ENCODE measurements around the gene PIP5K1A. TPM values are rescaled to one million over a fixed set of nuclear protein-coding genes. Genes with fewer than 3 reads are reported as not detected.
"Not testable (repeated sequence)": the region's sequence is repeated elsewhere in the genome, so short reads cannot be mapped to it uniquely, and the experiment has no call there.

The PIP5K1A gene
- total and polyA plus RNA-seq, 4 donors: 21.7 to 120 (median 37.5) TPM

GRCh38 chr1:151184211-151184610 lies 14.1 kb upstream of the PIP5K1A start:
- no peaks in the 10 kb centered on the region for H3K27me3 ChIP-seq (ENCODE audit: control insufficient read depth in 3 of 3, insufficient read depth in 3 of 3, low read length in 2 of 3)
- H3K4me1 ChIP-seq (ENCODE audit: control insufficient read depth in 5 of 5, insufficient read depth in 5 of 5, low read length in 5 of 5): peaks cover 1 to 12% (median 5%) of the 10 kb centered on the region in 5 donors
- DNase-seq (no peak), ATAC-seq (ENCODE audit: insufficient read depth, low FRiP score) (no peak)
- no peak overlapping the region for H3K9ac ChIP-seq (ENCODE audit: insufficient read depth in 1 of 2, low read length in 2 of 2)
- no peak for TF ChIP-seq CTCF (IDR thresholded peaks at IDR 0.05; ENCODE audit: control extremely low read depth, extremely low read depth)
- H3K27ac ChIP-seq (ENCODE audit: low read depth in 1 of 2, low read length in 1 of 2): no peak overlapping the region
- no peaks in the 10 kb centered on the region for H3K9me3 ChIP-seq (ENCODE audit: control insufficient read depth in 4 of 4, insufficient read depth in 3 of 4, low read length in 3 of 4)
- H3K36me3 ChIP-seq (ENCODE audit: control insufficient read depth in 4 of 4, insufficient read depth in 4 of 4, low read length in 4 of 4): peaks cover 12 to 34% (median 30%) of the 10 kb centered on the region in 4 donors
- 96 to 99% methylated on average over 10 of the region's 10 CpGs for WGBS, 2 donors
- no peak overlapping the region for H3K4me3 ChIP-seq

- H3K9ac ChIP-seq (ENCODE audit: insufficient read depth in 1 of 2, low read length in 2 of 2): no peak overlapping the region
- no peaks in the 10 kb centered on the region for H3K9me3 ChIP-seq (ENCODE audit: control insufficient read depth in 4 of 4, insufficient read depth in 3 of 4, low read length in 3 of 4)
- ATAC-seq (ENCODE audit: insufficient read depth, low FRiP score) (no peak), DNase-seq (no peak)
- no peak for TF ChIP-seq CTCF (IDR thresholded peaks at IDR 0.05; ENCODE audit: control extremely low read depth, extremely low read depth)
- peaks cover 1 to 14% (median 5%) of the 10 kb centered on the region in 5 donors for H3K4me1 ChIP-seq (ENCODE audit: control insufficient read depth in 5 of 5, insufficient read depth in 5 of 5, low read length in 5 of 5)
- WGBS, 2 donors: 92 to 96% methylated on average over 1 of the region's 1 CpG
- no peak overlapping the region for H3K4me3 ChIP-seq
- H3K27ac ChIP-seq (ENCODE audit: low read depth in 1 of 2, low read length in 1 of 2): no peak overlapping the region
- peaks cover 12 to 23% (median 17%) of the 10 kb centered on the region in 4 donors for H3K36me3 ChIP-seq (ENCODE audit: control insufficient read depth in 4 of 4, insufficient read depth in 4 of 4, low read length in 4 of 4)
- H3K27me3 ChIP-seq (ENCODE audit: control insufficient read depth in 3 of 3, insufficient read depth in 3 of 3, low read length in 2 of 3): no peaks in the 10 kb centered on the region
Observed at GRCh38 chr1:151187205-151187604, 11.1 kb upstream of the PIP5K1A start.

GRCh38 chr1:151188667-151189066 lies 9.7 kb upstream of the PIP5K1A start:
- peaks cover 7 to 18% (median 8%) of the 10 kb centered on the region in 4 donors for H3K36me3 ChIP-seq (ENCODE audit: control insufficient read depth in 4 of 4, insufficient read depth in 4 of 4, low read length in 4 of 4)
- H3K4me3 ChIP-seq; H3K27ac ChIP-seq (ENCODE audit: low read depth in 1 of 2, low read length in 1 of 2); H3K9me3 ChIP-seq (ENCODE audit: control insufficient read depth in 4 of 4, insufficient read depth in 3 of 4, low read length in 3 of 4); DNase-seq; H3K9ac ChIP-seq (ENCODE audit: insufficient read depth in 1 of 2, low read length in 2 of 2); ATAC-seq (ENCODE audit: insufficient read depth, low FRiP score); H3K27me3 ChIP-seq (ENCODE audit: control insufficient read depth in 3 of 3, insufficient read depth in 3 of 3, low read length in 2 of 3): not testable (repeated sequence)
- 71 to 84% methylated on average over 8 of the region's 8 CpGs for whole genome bisulfite sequencing, 2 donors
- peaks cover 1 to 14% (median 5%) of the 10 kb centered on the region in 5 donors for H3K4me1 ChIP-seq (ENCODE audit: control insufficient read depth in 5 of 5, insufficient read depth in 5 of 5, low read length in 5 of 5)

GRCh38 chr1:151189637-151190445 lies 8.5 kb upstream of the PIP5K1A start, which contains the start of gene VPS72:
Gene VPS72, minus strand, starts transcription at chr1:151190197. Its CDS starts 76 bp downstream, at chr1:151190121.
- Histone ChIP-seq H3K27ac (ENCODE audit: low read depth in 1 of 2, low read length in 1 of 2) (peak within 1 kb of the TSS; percentile 63 to 90), H3K9me3 (ENCODE audit: control insufficient read depth in 4 of 4, insufficient read depth in 3 of 4, low read length in 3 of 4) (no peaks in the 10 kb centered on the region), H3K36me3 (ENCODE audit: control insufficient read depth in 4 of 4, insufficient read depth in 4 of 4, low read length in 4 of 4) (peaks cover 0 to 10% (median 4%) of the 10 kb centered on the region in 4 donors), H3K9ac (ENCODE audit: insufficient read depth in 1 of 2, low read length in 2 of 2) (peak within 1 kb of the TSS; percentile 71 to 92), H3K4me3 (peak within 1 kb of the TSS; percentile 95), H3K27me3 (ENCODE audit: control insufficient read depth in 3 of 3, insufficient read depth in 3 of 3, low read length in 2 of 3) (no peaks in the 10 kb centered on the region), H3K4me1 (ENCODE audit: control insufficient read depth in 5 of 5, insufficient read depth in 5 of 5, low read length in 5 of 5) (peaks cover 1 to 14% (median 5%) of the 10 kb centered on the region in 5 donors)
- TF ChIP-seq CTCF (IDR thresholded peaks at IDR 0.05; ENCODE audit: control extremely low read depth, extremely low read depth): peak; percentile 19
- DNase-seq (peak; percentile 89 to 95 (median 94)), ATAC-seq (ENCODE audit: insufficient read depth, low FRiP score) (peak; percentile 97)
- 0% methylated on average over 42 of the region's 42 CpGs for WGBS, 2 donors

Measured in lung (tissue), 12 donors.